HG03135 (cell line): ENCODE measurements around the gene THNSL1.
"Not testable (repeated sequence)": the region's sequence is repeated elsewhere in the genome, so short reads cannot be mapped to it uniquely, and the experiment has no call there.

Source experiments
- ATAC-seq: cut with Tn5 transposase; IDR thresholded peaks from one replicate; pipeline ENCODE4 v1.9.1; 2021; ENCODE audit warnings: mild to moderate bottlenecking, moderate library complexity; ENCODE audit not compliant: unreplicated experiment

Gene THNSL1

DNA sequence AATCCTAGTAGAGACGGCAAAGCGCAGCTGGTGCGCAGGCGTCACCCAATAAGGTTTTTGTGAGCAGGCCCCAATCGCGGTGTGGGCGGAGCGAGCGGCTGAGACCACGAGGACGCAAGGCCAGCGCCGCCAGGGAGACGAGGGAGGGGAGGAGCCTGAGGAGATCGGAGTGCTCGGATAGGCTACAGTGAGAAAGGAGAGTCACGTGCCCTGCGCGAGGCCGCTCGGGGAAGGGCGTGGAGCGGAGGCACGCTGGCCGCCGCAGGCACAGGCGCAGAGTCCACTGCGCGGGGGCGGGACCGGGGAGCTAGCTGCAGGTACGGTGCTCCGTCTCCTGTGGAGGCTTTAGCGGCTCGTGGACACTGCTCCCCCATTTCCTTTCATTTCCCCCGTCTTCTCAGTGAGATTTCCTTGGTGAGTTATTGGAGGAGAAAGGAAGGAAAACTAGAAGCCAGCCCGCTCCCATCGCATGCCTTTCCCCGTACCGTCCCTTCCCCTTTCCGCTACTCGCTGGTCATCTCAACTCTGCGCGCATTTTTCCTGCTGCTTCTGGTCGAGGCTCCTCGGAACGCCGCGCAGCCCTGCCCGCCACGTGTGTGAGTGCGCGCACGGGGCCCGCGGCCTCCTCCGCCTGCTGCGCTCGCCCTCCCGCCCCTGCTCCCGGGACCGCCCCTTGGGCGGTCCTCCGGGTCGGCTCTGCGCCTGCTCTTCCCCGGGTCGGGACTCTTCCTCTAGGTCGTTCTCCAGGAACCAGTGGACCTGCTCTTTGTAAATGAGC lies at the start of gene THNSL1:
TSS of gene THNSL1 (plus strand) at position 237 of the 778 bp plus-strand sequence. CDS start 6,612 bp downstream, outside the sequence.
- peak; percentile 99 for ATAC-seq

- no peak for ATAC-seq
Observed at GRCh38 chr10:24966962-24967481, 49.4 kb upstream of the THNSL1 start.

DNA sequence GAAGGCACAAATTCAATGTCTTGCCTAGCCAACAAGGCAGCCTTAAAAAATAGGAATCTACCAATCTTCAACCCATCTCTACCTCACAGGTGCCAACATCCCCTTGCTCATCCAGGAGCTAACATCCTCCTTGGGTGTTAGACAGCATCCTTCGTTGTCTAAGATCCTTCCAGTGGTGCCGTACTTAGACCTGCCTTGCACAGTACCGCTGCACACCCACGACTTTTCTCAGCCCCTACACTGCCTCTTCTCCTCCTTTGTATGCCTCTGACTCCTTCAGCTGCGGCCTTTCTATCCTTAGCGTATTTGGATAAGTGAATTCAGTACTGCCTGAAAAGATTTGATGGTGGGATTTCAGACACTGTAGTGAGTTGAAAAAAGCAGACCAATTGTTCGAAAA lies 48.1 kb upstream of the THNSL1 start:
- no peak for ATAC-seq

- not testable (repeated sequence) for ATAC-seq
Observed at GRCh38 chr10:24968951-24969350, 47.5 kb upstream of the THNSL1 start.

DNA sequence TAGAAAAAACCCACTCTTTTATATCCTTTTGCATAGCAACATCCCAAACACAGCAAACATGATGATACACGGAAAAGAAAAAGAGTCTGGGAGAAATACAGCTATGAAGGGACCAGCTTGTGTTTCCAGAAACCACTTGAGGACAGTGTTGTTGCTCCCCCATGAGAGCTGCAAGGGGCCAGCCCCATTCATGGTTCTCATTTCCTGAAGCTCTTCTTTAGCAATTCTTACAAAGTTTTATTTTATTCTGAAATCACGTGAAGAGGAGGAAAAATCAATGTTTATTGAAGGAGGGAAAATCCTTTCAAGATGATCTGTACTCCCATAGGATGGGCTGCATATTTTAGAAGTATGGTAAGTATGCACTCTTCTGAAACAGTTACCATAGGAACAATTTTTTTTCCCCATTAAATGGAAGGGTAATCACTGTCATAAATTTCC lies 46.6 kb upstream of the THNSL1 start:
- ATAC-seq = no peak

- no peak for ATAC-seq
Observed at GRCh38 chr10:24971374-24971773, 45.0 kb upstream of the THNSL1 start.

DNA sequence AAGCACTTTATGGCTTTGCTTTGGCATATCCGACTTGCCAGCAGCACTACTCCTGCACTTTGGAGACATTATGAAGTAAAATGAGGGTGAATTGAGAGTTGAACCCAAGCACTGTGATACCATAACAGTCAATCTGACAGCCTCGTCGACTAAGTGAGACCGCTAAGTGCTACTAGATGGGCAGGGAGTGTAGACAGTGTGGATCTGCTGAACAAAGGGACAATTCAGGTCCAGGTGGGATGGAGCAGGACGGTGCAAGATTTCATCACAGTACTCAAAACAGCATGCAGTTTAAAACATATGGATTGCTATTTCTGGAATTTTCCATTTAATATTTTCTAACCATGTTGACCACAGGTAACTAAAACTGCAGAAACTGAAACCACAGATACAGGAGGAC lies 43.2 kb upstream of the THNSL1 start:
- no peak for ATAC-seq

DNA sequence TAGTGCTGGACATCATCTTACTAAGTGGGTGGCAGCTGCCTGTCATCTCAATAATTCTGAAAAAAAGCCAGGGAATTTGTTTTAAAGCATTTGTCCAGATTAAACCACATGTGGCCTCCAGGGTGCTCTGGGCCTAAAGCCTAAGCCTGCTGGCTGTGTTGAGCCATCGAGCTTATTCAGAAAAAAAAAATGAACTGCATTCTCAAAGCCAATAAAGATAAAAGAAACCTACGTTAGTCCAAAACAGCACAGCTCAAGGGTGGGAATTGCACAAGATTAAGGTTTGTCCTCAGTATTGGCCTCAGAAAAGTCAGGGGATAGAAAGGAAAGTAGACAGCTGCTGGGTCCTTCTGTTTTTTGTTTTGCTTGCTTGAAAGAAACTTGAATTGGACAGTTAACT lies 41.4 kb upstream of the THNSL1 start:
- no peak for ATAC-seq

GRCh38 chr10:24979685-24980084 lies 36.7 kb upstream of the THNSL1 start:
- ATAC-seq = no peak

- no peak for ATAC-seq
Observed at GRCh38 chr10:24981161-24981710, 35.2 kb upstream of the THNSL1 start.

- no peak for ATAC-seq
Observed at GRCh38 chr10:24982319-24983112, 33.9 kb upstream of the THNSL1 start.

GRCh38 chr10:24983130-24983529 lies 33.3 kb upstream of the THNSL1 start:
- no peak for ATAC-seq

DNA sequence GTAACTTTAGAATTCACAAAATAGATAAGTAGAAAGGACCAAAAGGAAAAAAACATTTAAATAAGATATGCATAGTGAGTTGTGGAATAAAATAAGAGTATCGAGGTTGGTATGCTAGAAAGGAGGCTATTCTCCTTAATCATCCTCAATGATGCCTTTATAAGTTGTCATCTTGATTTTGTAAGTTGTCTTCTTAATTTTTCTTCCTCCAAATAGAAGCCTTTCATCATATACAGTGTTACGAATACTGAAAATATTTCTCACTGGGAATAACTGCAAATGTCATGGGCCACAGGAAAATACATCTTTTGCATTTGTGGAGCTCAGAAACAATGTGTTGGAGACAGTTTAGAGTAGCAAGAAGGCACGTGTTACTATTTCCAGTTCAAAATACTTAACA lies 32.5 kb upstream of the THNSL1 start:
- ATAC-seq = no peak

DNA sequence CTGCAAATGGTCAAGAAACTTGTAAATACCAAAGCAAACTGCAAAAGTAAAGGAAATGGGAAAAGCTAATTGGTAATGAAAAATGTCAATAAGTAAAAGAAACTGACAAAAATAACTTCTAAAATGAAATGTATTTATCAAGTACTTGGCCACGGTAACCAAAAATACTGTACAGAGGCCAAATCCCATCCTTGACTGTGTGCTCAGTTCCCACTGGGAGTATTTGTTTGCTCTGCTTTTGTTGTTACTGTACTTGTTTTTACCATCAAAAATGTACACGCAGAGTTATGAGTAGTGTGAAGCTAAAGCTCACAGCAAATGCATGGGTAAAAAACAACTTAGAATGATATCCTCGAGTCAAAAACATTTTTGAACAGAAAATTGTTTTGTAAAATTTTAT lies 31.5 kb upstream of the THNSL1 start:
- no peak for ATAC-seq

GRCh38 chr10:24988831-24989640 lies 27.4 kb upstream of the THNSL1 start:
- ATAC-seq = no peak

DNA sequence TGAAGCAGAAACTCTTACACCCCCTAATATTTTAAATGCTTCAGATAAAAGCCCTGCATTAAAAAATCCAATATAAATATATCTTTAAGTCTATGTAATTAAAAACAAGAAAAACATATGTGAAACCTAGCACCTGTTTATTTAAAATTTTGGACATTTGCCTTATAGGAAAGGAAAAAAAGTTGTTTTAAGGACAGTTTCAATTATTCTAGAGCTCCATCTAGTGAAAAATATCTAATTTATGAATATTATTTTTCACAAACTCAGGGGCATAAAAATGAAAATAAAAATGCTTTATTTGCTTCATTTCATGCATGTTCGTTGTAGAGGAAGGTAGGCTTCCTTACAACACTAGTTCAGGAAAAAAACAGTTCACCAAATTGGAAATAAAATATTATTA lies 26.5 kb upstream of the THNSL1 start:
- ATAC-seq = no peak

DNA sequence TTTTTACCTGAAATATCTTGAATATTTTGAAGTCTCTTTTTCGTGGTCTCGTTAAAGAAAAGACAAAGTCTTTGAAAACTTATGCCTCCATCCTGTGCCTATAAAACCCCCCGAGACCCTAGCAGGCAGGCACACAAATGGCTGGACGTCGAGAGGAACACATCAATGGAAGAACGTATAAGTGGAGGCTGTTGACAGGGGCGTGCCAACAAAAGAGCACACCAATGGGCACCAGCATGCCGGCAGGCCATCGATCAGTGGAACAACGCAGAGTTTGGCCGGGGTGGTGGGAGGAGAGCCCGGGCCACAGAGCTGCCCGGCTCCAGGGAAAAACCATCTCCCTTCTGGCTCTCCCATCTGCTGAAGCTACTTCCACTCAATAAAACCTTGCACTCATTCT lies 25.1 kb upstream of the THNSL1 start:
- no peak for ATAC-seq

DNA sequence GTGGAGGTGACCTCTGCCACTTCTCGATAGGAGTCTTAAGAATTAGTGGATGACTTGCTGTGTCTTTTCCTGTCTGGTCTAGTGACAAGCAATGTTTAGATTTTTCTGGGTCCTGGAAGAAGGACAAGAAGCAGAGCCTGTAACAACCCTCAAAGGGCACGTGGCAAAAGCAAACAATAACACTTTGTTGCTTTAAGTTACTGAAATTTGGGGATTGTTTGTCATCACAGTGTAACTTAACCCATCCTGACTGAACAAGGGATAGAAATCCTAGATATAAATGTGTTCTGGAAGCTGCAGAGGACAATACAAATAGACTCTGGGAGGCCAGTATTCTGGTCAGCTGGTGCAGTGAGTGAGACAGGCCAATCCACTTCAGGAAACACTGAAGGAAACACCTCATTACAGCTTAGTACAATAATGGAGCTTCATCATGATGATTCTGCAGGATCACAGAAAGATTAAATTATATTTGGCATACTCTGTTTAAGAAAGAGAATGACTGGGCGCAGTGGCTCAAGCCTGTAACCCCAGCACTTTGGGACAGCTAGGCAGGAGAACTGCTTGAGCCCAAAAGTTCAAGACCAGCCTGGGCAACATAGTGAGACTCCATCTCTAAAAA lies 23.8 kb upstream of the THNSL1 start:
- ATAC-seq = no peak

- ATAC-seq = no peak
Observed at GRCh38 chr10:24993237-24993958, 23.0 kb upstream of the THNSL1 start.

GRCh38 chr10:24995072-24995471 lies 21.3 kb upstream of the THNSL1 start:
- no peak for ATAC-seq
